Activated T-helper 2 cell treated with anti-CD3 and anti-CD28 coated beads, Interferon-gamma antibody, Interleukin-2, Interleukin-4, amounts not matched to agents 10 μg/mL and 5 μg/mL and 100 μg/mL, durations not matched to agents 14 hours and 24 hours and 36 hours (primary cell): Measurements from ENCODE around the gene CCNJ. TPM values are rescaled to one million over a fixed set of nuclear protein-coding genes. Genes with fewer than 3 reads are reported as not detected.
A peak's percentile ranks its signal among the peaks of the same experiment; 100 is the strongest.
"Not testable (repeated sequence)": the region's sequence is repeated elsewhere in the genome, so short reads cannot be mapped to it uniquely, and the experiment has no call there.

Source experiments
- DNase-seq: peaks from one replicate; pipeline ENCODE4 v3.0.0; 2021; ENCODE audit warnings: low spot score
- H3K27ac Mint-ChIP-seq: one replicate; pipeline ENCODE4 v1.8.0; 2021; ENCODE audit warnings: mixed read lengths
- H3K27me3 Mint-ChIP-seq: one replicate; pipeline ENCODE4 v1.8.0; 2021; ENCODE audit warnings: low read depth, mixed read lengths
- H3K36me3 Mint-ChIP-seq: one replicate; pipeline ENCODE4 v1.8.0; 2021; ENCODE audit warnings: low read depth, mixed read lengths
- H3K4me1 Mint-ChIP-seq: one replicate; pipeline ENCODE4 v1.8.0; 2021; ENCODE audit warnings: low read depth, mixed read lengths
- H3K4me3 Mint-ChIP-seq: one replicate; pipeline ENCODE4 v1.8.0; 2021; ENCODE audit warnings: low read depth, mild to moderate bottlenecking, moderate library complexity, mixed read lengths
- H3K9me3 Mint-ChIP-seq: one replicate; pipeline ENCODE4 v1.8.0; 2021; ENCODE audit warnings: mixed read lengths
- intact Hi-C: fragments of 100-400 bp; cut with micrococcal nuclease; formaldehyde crosslinking; loops from one replicate; pipeline ENCODE4 v1.15.1; 2023
- total RNA-seq: library from RNA; stranded (reverse); gene quantifications from 2 replicates; pipeline ENCODE4 v1.2.3, GENCODE V29; 2022

Gene CCNJ
- total RNA-seq, 1 donor from 2014 or later = 8.3 TPM

GRCh38 chr10:96038476-96039387 lies 4.7 kb upstream of the CCNJ start:
- H3K27me3 Mint-ChIP-seq = peaks cover 28% of the 10 kb centered on the region
- peaks cover 4% of the 10 kb centered on the region for H3K4me1 Mint-ChIP-seq
- no peaks in the 10 kb centered on the region for H3K9me3 Mint-ChIP-seq

GRCh38 chr10:96041146-96041545 lies 2.2 kb upstream of the CCNJ start:
- intact Hi-C loops = loop anchor here (5.0 to 10.0 kb wide), 2 partner anchors 76 to 349 kb away; partner anchors contain the start of gene TCTN3
- H3K27ac Mint-ChIP-seq = no peak overlapping the region
- H3K36me3 Mint-ChIP-seq = peaks cover 13% of the 10 kb centered on the region
- H3K9me3 Mint-ChIP-seq = no peaks in the 10 kb centered on the region
- H3K4me3 Mint-ChIP-seq = no peak overlapping the region
- H3K27me3 Mint-ChIP-seq = peaks cover 17% of the 10 kb centered on the region
- DNase-seq = no peak
- peaks cover 21% of the 10 kb centered on the region for H3K4me1 Mint-ChIP-seq

More at GRCh38 chr10:96038476-96039387, 4.7 kb upstream of the CCNJ start:
- H3K4me3 Mint-ChIP-seq = no peak overlapping the region
- no peak overlapping the region for H3K27ac Mint-ChIP-seq
- H3K36me3 Mint-ChIP-seq = no peaks in the 10 kb centered on the region
- DNase-seq = no peak
- intact Hi-C loops = no loop called here

GRCh38 chr10:96043893-96044715 lies 721 bp downstream of the CCNJ start:
- no peaks in the 10 kb centered on the region for H3K9me3 Mint-ChIP-seq
- H3K36me3 Mint-ChIP-seq = peaks cover 39% of the 10 kb centered on the region
- H3K4me1 Mint-ChIP-seq = peaks cover 40% of the 10 kb centered on the region
- no peaks in the 10 kb centered on the region for H3K27me3 Mint-ChIP-seq
- intact Hi-C loops = loop anchor here (1.0 to 10.0 kb wide), 4 partner anchors 46 to 352 kb away; partner anchors contain the start of genes TCTN3 and ZNF518A
- peak overlapping the region; percentile 92 for H3K4me3 Mint-ChIP-seq
- peak; percentile 40 for DNase-seq
- peak overlapping the region; percentile 73 for H3K27ac Mint-ChIP-seq

GRCh38 chr10:96044736-96045135 lies 1.4 kb downstream of the CCNJ start:
- no peak for DNase-seq
- no peaks in the 10 kb centered on the region for H3K27me3 Mint-ChIP-seq
- peak overlapping the region; percentile 54 for H3K27ac Mint-ChIP-seq
- peak overlapping the region; percentile 92 for H3K4me3 Mint-ChIP-seq
- peaks cover 42% of the 10 kb centered on the region for H3K4me1 Mint-ChIP-seq
- no peaks in the 10 kb centered on the region for H3K9me3 Mint-ChIP-seq
- H3K36me3 Mint-ChIP-seq = peaks cover 44% of the 10 kb centered on the region
- intact Hi-C loops = loop anchor here (1.0 to 10.0 kb wide), 3 partner anchors 46 to 352 kb away; partner anchors contain the start of gene TCTN3

GRCh38 chr10:96046546-96046945 lies 3.2 kb downstream of the CCNJ start:
- Mint-ChIP-seq H3K9me3 (no peaks in the 10 kb centered on the region), H3K27me3 (no peaks in the 10 kb centered on the region), H3K4me1 (peaks cover 43% of the 10 kb centered on the region), H3K36me3 (peaks cover 56% of the 10 kb centered on the region), H3K27ac (no peak overlapping the region), H3K4me3 (no peak overlapping the region)
- intact Hi-C loops = loop anchor here (10.0 kb wide), 1 partner anchor 82 kb away; no protein-coding TSS in a partner anchor
- DNase-seq = no peak

- no peak for DNase-seq
- Mint-ChIP-seq H3K4me1 (peaks cover 48% of the 10 kb centered on the region), H3K36me3 (peaks cover 62% of the 10 kb centered on the region), H3K9me3 (no peaks in the 10 kb centered on the region), H3K27ac (no peak overlapping the region), H3K27me3 (no peaks in the 10 kb centered on the region), H3K4me3 (no peak overlapping the region)
- intact Hi-C loops = loop anchor here (10.0 kb wide), 1 partner anchor 82 kb away; no protein-coding TSS in a partner anchor
Measured at GRCh38 chr10:96047004-96047649, 3.7 kb downstream of the CCNJ start.

GRCh38 chr10:96047925-96048324 lies 4.5 kb downstream of the CCNJ start:
- intact Hi-C loops = loop anchor here (2.0 to 10.0 kb wide), 2 partner anchors 15 to 83 kb away; no protein-coding TSS in a partner anchor
- not testable (repeated sequence) for H3K27ac Mint-ChIP-seq, H3K9me3 Mint-ChIP-seq, H3K4me3 Mint-ChIP-seq, DNase-seq, H3K27me3 Mint-ChIP-seq
- Mint-ChIP-seq H3K4me1 (peaks cover 45% of the 10 kb centered on the region), H3K36me3 (peaks cover 69% of the 10 kb centered on the region)

GRCh38 chr10:96049340-96049739 lies 6.0 kb downstream of the CCNJ start:
- intact Hi-C loops = loop anchor here (2.0 to 10.0 kb wide), 2 partner anchors 13 to 85 kb away; no protein-coding TSS in a partner anchor
- H3K9me3 Mint-ChIP-seq = no peaks in the 10 kb centered on the region
- H3K4me1 Mint-ChIP-seq = peaks cover 52% of the 10 kb centered on the region
- no peak overlapping the region for H3K4me3 Mint-ChIP-seq
- H3K27ac Mint-ChIP-seq = no peak overlapping the region
- peaks cover 77% of the 10 kb centered on the region for H3K36me3 Mint-ChIP-seq
- no peaks in the 10 kb centered on the region for H3K27me3 Mint-ChIP-seq
- DNase-seq = no peak

- intact Hi-C loops = no loop called here
- peaks cover 24% of the 10 kb centered on the region for H3K4me1 Mint-ChIP-seq
- no peak for DNase-seq
- H3K27me3 Mint-ChIP-seq = no peaks in the 10 kb centered on the region
- no peak overlapping the region for H3K27ac Mint-ChIP-seq
- no peak overlapping the region for H3K4me3 Mint-ChIP-seq
- peaks cover 76% of the 10 kb centered on the region for H3K36me3 Mint-ChIP-seq
- H3K9me3 Mint-ChIP-seq = no peaks in the 10 kb centered on the region
Measured at GRCh38 chr10:96053985-96054384, 10.6 kb downstream of the CCNJ start.

GRCh38 chr10:96056787-96057186 lies 13.4 kb downstream of the CCNJ start:
- no peak overlapping the region for H3K4me3 Mint-ChIP-seq
- H3K27ac Mint-ChIP-seq = peak overlapping the region; percentile 8
- DNase-seq = no peak
- intact Hi-C loops = no loop called here
- peaks cover 17% of the 10 kb centered on the region for H3K4me1 Mint-ChIP-seq
- H3K36me3 Mint-ChIP-seq = peaks cover 74% of the 10 kb centered on the region
- no peaks in the 10 kb centered on the region for H3K27me3 Mint-ChIP-seq
- H3K9me3 Mint-ChIP-seq = no peaks in the 10 kb centered on the region

- Mint-ChIP-seq H3K4me1 (peaks cover 41% of the 10 kb centered on the region), H3K36me3 (peaks cover 73% of the 10 kb centered on the region), H3K27ac (no peak overlapping the region), H3K4me3 (no peak overlapping the region), H3K9me3 (peaks cover 10% of the 10 kb centered on the region), H3K27me3 (peaks cover 3% of the 10 kb centered on the region)
- no peak for DNase-seq
- intact Hi-C loops = no loop called here
Measured at GRCh38 chr10:96061232-96061631, 17.8 kb downstream of the CCNJ start.

- no peaks in the 10 kb centered on the region for H3K9me3 Mint-ChIP-seq
- H3K27ac Mint-ChIP-seq = no peak overlapping the region
- peaks cover 32% of the 10 kb centered on the region for H3K4me1 Mint-ChIP-seq
- no peak overlapping the region for H3K4me3 Mint-ChIP-seq
- intact Hi-C loops = loop anchor here (1.0 to 5.0 kb wide), 4 partner anchors 9 to 905 kb away; partner anchors contain the start of gene ZNF518A
- H3K36me3 Mint-ChIP-seq = peaks cover 15% of the 10 kb centered on the region
- no peak for DNase-seq
- no peaks in the 10 kb centered on the region for H3K27me3 Mint-ChIP-seq
Measured at GRCh38 chr10:96072674-96073073, 29.3 kb downstream of the CCNJ start.
